Activated effector memory CD4-positive, alpha-beta T cell treated with Interleukin-2 at 50 U/mL for 16 hours (primary cell): ENCODE results near the gene TSPAN9.

ENCODE experiments used
- DNase-seq: peaks from one replicate; pipeline ENCODE4 v3.0.0-alpha.2; 2020

The TSPAN9 gene

DNA sequence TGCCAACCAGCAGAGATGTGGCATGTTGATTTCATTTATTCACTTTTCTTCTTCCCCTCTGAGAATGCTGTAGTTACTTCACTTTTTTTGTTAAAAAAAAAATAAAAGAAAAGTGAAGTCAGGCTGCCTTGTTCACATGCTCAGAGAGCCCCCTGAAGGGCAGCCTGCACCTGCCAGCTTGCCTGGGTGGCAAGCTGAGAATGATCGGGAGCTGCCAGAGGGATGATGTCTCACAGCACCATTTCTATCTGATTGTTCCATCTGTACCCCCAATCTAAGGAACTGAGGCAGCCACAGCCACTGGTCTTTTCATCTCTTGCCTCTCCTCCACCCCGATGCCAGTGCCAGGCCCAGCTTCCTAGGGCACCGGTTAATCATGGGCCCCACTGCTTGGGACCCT, 118.2 kb downstream of the TSPAN9 start:
- no peak for DNase-seq

DNA sequence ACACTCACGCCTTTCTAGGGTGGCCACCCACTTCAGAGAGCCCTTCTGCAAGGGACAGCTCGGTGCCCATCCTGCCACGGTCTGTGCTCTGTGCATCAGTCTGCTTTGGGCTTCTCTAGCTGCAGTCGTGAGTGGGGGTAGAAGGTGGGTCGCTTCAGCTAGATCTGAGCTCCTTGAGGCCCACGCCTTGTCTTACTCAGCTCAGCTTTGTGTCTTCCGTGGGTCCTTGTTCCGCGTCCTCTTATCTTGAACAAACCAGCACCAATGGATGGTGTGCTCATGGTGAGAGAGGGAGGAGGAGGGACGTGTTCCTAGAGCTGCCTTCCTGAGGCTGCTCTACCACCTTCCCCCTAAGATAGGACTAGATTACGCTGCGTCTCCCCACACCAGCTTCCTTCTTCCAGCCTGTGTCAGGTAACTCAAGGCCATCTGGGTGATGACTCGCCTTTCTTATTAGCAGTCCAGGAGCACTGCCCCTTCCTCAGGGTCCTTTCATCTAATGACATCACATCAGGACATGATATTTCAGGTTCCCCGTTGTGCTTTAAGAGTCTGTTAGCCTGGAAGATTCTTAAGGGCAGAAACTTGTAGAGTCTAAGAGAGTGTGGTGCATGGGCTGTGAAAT, 118.8 kb downstream of the TSPAN9 start:
- DNase-seq, result no peak

DNA sequence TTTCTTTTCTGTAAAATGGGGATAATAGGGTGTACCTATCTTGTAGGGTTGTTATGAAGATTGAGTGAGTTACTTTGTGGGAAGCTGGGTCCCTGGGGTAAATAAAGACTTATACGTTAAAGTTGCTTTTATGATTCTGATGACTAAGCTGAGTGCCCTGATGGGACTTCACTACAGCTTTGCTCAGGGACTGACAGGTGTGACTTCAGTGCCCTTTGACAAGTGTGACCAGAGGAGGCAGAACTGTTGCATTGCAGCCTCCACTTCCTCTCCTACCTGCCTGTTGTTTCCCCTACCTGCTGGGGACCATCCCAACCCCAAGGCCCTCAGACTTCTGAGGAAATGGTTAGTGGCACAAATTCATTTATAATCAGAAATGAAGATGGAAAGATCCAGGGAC, 119.3 kb downstream of the TSPAN9 start:
- no peak for DNase-seq

DNA sequence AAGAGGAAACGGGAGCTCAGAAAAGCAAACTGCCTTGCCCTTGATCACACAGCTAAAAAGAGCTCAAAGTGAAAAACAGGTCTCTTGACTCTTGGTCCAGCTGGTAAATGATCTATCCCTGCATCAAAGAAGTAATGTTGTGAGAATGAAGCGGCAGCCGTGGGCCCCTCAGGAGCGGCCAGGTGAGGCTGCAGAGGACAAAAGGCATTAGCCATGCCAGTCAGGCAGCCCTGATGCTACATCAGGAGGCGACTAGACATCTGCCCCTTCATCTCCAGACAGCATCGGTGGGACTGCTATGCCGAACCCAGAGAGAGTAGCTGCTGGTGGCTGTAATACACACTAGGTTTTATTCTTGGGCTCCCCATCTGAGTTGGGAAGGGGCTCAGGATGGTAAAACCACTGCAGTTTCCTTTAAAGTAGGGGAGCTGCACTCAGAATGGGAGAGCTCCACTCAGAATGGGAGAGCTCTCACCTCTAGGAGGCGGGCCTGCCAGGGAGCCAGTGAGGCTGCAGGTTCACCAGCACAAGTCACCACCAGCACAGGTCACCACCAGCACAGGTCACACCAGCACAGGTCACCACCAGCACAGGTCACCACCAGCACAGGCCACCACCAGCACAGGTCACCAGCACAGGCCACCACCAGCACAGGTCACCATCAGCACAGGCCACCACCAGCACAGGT, 120.1 kb downstream of the TSPAN9 start:
- DNase-seq, result no peak

DNA sequence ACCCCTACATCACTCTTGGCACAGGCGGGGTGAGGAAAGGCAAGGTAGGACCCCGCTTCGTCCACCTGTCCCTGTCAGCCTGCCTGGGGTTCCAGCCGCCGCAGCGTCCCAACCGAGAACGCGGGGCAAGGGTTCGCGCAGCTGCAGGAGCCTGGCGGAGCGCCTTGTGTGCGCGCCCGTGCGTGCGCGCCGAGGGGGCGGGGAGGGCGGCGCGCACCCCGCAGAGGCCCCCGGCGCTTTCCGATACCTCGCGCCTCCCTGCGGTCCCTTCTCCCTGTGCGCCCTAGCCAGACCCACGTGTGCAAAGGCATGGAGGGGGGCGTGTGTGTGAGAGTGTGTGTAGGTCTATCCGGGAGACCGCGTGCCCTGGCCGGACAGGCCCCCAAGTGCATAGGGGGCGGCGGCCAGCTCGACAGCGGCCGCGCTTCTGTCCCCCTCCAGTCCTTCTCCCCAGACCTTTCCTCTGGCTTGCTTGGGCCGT, 122.4 kb downstream of the TSPAN9 start:
- no peak for DNase-seq

DNA sequence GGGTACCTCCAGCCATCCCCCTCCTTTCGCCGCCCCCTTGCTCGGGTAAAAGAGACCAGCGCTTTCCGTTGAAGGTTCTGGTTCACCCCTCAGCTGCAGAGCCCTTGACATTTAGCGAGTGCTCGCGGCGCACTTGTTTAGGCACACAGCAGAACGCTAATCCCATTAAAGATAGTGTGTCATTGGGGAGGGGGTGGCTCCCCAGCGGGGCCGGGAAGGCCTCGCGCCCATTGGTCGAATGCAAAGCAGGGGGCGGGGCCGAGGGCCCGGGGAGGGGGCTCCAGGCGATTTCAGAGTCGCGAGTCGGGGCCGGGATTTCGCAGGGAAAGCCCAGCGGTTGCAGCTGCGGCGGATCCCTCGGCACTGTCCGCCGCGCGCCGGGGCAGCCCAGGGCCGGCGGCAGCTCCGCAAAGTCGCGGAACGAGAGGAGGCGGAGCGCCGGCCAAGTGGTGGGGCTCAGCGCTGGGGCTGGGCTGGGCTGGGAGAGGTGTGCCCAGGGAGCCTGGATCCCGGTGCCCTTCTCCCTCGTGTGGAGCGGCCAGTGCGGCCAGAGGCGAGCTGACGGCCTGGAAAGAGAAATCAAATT, 122.9 kb downstream of the TSPAN9 start:
- DNase-seq, result no peak

DNA sequence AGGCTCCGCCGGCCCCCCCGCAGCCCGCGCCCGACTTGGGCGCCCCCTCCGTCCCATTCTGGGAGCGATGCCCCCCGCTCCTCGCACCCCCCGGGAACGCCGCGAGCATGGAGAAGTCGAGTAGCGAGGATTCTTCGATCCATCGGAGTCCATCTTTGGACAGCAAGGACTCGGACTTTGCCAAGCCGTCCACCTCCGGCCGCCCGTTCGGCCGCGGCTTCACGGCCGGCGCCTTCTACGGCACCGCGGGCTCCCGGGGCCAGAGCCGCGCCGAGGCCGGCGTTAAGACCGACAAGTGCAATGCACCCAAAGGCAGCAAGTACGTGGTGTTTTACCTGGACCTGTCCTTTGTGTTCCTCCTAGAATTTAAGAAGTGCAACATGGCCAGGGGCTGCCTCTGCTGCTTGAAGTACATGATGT, 123.6 kb downstream of the TSPAN9 start:
- DNase-seq, result no peak

DNA sequence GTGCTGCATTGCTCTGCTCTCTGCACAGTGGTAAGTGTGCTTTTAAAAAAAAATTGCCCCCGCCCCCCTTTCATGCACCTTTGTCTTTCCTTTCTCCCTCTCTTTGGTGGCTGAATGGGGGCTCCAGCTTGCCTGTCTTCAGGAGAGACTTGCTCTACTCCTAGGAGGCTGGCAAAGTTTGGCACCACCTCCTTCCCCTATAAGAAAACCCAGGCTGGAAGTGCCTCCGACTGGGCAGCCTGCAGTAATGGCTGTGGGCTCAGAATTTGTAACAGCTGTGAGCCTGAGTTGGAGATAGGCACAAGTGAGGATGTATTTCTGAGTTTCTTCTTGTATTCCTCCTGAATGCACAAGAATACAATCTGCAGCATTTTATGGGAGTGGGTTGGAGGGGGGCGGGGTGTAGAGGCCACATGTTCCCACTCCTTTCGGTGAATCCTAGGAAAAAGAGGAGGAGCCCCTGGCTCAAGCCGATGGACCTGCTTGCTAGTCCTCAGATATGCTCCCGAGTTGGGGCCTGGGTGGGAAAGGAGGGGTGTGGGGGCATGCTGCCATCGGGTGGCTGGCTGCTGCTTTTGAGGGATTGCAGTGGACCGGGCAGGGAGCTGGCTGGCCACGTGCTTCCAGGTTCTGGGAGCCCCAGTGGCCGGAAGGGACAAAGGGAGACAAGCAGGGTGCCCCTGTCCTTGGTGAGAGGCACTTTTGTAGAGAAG, 124.3 kb downstream of the TSPAN9 start:
- no peak for DNase-seq

DNA sequence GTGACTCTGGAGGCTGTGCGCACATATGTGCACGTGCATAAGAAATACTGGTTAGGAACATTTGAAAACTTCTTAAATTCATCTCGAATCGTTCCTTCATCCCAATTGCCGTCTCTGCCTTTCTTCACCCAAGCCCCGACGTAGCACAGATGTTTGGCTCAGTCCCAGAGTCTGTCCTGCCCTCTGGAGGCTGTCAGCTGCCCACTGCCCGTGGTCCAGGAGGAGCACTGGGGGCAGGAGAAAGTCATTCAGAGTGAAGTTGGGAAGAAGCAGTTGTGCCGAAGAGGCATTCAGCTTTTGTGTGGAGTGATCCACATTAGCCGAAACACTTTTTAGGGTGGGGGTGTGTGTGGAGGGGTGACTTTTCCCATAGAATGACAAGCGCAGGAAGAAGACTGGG, 124.9 kb downstream of the TSPAN9 start:
- DNase-seq, result no peak

DNA sequence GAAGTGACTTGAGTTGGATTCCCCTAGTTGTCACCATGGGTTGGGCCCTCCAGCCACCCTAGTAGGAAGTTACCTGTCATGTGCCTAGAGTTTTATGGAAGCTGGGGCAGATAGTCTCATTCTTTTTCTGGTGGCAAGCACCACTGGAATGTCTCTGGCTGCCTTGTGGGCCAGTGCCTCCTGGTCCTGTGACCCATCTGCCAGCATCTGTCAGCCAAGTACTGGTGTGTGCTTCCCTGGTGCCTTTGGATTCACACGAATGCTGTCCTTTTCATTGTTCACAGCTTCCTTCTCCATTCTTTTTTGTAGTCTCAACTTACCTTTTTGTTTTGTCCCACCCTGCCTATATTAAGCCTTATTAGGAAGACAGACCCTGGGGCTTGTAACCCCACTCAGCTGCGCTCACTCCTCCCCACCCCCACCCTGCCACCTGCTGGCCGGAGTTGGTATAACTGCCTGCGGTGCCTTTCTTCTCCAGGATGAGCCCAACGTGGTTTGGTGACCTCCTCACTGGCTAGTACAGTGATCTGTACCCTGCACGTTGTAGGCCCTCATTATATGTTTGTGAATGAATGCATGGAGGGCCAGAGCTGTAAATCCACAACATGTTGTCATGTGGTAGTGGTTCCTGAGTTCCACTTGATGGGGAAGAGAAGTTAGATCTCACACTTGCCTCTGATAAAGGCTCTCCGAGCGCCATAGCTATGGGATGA, 125.7 kb downstream of the TSPAN9 start:
- peak; percentile 30 for DNase-seq

DNA sequence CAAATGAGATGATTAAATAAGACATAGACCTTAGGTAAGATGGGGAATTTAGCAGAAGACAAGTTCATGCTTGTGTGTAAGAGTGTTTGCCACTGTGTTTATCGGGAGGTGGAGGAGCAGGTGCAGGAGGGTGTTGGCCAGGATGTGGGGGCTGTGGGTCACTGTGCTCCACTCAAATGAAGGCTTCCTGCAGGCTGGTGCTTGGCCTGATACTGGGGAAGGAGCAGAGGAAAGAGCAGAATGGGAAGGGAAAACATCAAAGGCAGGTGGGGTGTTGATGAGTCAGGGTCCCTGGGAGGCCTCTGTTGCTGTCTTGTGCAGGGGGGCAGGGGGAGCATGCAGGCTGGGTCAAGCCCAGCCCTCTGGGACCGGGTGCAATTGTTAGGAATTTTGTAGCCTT, 126.5 kb downstream of the TSPAN9 start:
- DNase-seq, result no peak

DNA sequence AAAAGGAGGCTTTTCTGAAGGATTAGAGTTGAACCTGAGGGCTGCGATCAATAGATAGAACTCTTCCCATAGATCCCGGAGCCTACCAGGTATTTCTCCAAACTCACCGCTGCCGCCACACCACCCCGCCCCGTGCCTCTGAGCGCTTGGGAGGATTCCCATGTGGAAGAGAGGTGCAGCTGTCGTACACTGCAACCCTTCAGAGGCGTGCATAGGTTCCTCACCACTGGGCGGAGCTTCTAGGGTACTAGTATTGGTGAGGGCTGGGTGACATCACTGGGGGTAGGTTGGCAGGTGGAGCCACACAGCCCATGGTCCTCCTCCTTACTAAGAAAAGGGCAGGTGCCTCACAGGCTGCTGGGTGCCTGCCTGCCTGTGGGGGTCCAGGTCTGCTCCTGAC, 127.0 kb downstream of the TSPAN9 start:
- no peak for DNase-seq

DNA sequence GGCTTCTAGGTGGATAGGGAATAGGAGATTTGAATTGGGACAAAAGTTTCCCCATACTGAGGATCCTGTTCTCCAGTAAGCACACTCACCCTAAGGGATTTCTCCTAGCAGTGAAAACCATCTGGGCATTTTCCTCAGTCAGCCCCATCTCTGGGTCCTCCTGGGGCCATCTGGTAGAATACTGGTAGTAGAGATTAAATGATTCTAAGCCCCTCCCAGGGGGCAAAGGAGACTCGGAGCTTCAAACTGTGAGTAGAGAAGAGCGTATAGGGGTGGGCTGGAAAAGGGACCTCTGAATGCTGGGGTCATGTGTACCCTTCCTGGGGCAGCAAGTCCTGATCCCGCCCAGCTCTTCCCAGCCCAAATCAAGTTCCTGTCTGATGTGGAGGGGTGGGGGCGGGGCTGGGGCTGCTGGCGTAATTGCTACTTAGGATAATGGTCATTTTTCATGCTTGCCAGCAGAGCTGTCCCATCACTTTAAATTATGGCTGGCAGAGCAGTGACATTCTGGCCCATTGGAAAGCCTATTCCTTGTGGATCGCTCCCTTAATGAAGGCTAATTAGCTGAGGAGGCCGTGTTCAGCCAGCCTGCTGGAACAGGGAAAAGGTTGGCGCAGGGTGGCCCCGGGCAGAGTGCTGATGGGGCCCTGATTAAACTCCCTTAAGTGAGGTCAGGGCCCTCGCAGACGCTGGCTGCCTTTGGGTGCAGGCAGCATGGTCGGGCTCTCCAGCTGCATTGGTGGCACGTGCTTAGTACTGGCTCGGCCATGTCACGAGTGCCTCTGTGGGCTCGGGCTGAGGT, 127.8 kb downstream of the TSPAN9 start:
- DNase-seq, result no peak

DNA sequence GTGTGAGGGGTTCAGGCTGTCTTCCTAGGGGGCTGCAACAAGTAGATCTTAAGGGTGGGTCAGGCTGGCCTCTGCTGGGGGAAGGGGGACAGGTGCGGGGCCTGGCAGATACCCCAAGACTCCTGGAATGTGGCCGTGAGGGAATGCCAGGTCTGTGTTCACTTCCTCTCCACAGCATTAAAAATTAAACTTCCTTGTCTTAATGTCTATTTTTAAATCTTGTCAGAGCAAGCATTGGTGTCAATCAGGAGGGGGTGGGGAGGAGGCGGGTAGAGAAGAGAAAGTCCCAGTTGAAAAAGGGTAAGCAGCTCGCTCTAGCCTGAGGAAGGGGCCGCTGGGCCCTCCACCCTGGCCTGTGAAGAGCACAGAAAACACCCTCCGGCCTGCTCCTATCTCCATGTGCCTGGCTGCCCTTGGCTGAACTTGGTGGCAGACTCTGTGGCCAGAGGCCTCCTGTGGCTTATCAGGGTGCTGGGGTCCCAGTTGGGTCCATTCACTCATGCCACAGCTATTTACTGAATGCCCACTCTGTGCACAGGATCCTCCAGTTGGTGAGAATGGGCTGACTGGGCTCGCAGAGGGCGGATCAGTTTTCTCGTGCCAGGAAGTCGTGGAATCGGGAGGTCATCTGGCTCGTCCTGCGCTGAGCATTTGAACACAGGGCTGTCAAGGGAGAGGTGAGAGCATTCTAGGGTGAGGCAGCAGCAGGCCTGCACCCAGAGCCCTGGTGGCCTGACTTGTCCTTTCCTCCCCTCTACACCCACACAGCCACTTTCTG, 128.8 kb downstream of the TSPAN9 start:
- DNase-seq, result no peak

DNA sequence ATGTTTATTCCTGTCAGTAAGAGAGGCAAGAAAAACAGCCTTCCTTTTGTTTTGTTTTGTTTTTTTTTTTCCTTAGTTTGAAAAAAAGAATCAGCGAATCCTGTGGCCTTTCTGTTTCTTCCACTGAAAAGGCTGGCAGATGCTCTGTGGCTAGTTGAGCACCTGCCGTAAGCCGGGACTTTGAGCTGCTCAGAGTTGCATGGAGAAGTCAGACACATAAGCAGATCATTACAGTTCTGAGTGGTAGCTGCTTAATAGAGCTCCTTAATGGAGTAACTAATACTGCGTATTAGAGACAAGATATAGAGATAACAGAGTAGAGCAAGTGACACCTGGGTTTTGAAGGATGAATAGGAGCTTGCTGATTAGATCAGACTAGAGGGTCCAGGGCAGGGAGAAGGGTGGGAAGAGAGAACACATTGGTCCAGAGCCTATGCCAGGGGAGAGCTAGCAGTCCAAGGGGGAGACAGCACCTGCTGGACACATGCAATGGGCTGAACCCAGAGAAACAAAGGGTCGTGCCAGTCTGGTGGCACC, 129.4 kb downstream of the TSPAN9 start:
- DNase-seq, result no peak

DNA sequence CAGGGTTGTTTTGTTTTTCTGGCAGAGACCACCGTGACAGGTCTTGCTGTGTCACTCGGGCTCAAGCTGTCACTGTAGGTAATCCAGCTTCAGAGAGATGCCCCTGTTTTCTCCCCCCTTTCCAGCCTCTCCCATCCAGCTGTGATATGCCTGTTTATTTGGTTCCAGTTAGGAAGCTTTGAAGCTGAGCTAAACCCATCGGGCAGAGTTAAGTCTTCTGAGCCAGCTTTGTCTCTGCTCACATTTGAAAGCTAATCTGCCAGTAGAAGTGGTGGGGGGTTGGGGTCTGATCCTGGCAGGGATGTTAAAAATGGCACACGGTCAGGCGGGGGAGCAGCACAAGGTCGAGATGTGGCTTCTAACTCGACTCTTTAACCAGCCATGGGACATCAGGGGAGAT, 130.0 kb downstream of the TSPAN9 start:
- DNase-seq, result no peak

DNA sequence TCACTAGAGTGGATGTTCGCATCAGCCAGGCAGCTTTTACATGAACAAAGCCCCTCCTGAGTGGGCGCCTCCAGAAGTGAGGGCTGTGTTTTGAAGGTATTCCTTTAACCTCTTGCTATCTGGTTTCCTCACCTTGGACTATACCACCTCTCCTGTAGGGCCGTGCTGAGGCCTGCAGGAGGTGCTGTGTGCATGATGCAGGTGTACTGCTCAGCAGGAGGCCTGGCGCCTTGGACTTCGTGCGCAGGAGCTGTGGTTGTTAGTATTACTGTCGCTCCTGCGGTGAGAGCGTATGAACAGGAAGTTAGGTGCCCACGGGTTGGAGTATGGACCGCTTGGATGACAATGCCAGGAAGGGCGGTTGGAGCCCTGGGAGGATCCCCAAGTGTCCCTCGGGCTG, 130.7 kb downstream of the TSPAN9 start:
- no peak for DNase-seq

DNA sequence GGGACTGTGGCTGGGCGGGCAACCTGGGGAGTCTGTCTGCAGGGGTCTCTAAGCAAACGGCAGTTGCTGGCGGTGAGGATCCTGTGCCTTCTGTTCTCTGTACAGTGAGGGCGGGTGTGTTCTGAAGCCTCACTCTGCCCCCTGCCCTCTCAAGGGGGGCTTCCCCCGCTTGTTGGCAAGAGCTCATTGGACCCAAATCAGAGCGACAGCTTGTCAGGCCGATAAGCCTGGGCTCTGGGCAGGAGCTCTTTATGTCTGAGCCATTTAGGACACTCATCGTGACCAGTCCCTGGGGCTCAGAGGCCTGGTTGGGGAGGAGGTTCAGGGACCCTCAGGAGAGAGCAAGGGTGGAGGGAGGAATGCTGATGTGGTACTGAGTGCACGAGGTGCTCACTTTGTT, 136.0 kb downstream of the TSPAN9 start:
- no peak for DNase-seq

DNA sequence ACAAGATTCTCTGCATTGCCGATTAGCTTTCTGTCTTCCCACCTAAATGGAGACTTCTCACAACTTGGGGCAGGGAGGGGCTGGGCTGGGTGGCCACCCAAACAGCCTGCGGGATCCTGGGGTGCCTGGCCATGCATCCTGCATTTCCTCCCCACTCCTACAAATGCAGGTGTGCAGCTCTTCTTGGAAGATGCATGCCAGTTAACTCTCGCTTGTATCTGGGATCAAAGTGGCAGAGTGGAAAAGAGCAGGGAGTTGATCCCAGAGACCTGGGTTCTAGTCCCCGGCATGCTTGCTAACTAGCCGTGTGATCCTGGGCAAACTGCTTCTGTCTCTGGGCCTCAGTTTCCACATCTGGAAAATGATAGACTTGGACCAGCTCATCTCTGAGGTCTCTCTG, 136.6 kb downstream of the TSPAN9 start:
- no peak for DNase-seq

DNA sequence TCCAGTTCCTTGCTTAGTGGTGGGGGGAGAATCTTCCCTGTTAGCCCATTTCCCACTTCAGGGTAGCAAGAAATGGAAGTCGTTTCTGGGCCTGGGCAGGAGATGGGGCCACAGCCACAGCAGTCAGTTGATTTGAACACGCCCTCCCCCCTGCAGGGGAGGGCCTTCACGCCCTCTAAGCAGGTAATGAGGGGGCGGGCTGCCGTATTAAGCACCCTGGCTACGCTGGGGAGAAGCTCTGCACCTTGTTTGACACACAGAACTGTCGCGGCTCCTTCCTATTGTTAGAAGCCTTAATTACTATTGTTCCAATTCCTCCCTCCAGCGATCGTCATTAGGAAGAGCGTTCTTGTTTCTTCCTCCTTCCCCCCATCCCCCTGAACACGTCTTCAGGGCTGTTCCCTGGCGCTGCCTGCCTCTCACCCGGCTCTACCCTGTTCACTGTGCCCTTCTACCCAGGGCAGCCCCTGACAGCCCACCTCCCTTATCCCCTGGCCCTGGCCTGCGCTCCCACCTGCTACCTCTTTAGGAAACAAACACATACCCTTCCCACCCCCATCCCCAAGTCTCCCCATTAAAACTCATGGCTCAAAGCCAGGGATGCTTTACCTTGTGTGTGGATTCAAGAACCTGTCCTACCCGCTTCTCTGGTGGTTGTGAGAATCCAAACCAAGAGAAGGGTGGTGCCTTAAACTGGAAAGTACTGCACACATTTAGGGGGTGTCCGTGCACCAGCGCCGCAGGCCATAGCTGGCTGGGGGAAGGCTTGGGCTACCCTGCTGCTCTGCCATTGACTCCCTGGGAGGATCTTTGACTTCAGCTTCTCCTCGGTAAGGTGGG, 137.6 kb downstream of the TSPAN9 start:
- DNase-seq, result no peak
